K562 (cell line): ENCODE data around the gene CACNA1S. TPM values are rescaled to one million over a fixed set of nuclear protein-coding genes. Genes with fewer than 3 reads are reported as not detected.

Experiments
- ATAC-seq: fragments of 200-7000 bp; cut with Tn5 transposase; 3 replicates; pipeline ENCODE4 v1.9.1; 2020; ENCODE audit warnings: moderate library complexity
- BruUV-seq: library from RNA; stranded (reverse); fragments of 400-500 nt; replicated peaks from 2 replicates; lab custom pipeline; 2021; lab: Mats Ljungman, UMichigan
- CTCF ChIA-PET: fragments of 300-600 bp; formaldehyde crosslinking; extraction: SDS; loops from one replicate; lab custom pipeline; 2021; ENCODE audit warnings: low intra/inter-chr PET ratio; lab: Yijun Ruan, JAX
- POLR2A ChIA-PET: fragments of 300-600, 350-650 bp; sonication (Branson Sonifier 250); formaldehyde crosslinking; extraction: SDS; loops from one replicate; lab custom pipeline; 2021; ENCODE audit warnings: antibody characterized with exemption, inconsistent platforms; lab: Yijun Ruan, JAX
- DNase-seq, 4 experiments: peaks; one replicate each; pipeline versions ENCODE4 v3.0.0 to v3.0.0-alpha.2; 2011 to 2018; ENCODE audit warnings: low spot score in 3 of 4, mixed read lengths in 3 of 4; ENCODE audit errors: extremely low read depth in 1 of 4
- FAIRE-seq: peaks from 2 replicates; lab custom pipeline; 2011; peaks lifted over from hg19 to GRCh38; lab: Jason Lieb, UNC
- H2AFZ ChIP-seq: 2 replicates; pipeline ENCODE4 v1.6.0; 2011; ENCODE audit warnings: low read depth, low read length, control low read depth, inconsistent platforms
- H3K27ac ChIP-seq: fragments of 200-600 bp; 3 replicates; pipeline ENCODE4 v1.8.0; 2011; ENCODE audit warnings: low read depth, mild to moderate bottlenecking, control low read depth, inconsistent platforms, low read length, moderate library complexity, mixed read lengths; ENCODE audit errors: extremely low read depth
- H3K27me3 ChIP-seq, 2 experiments: fragments of 300-600 bp in 1 of 2; 2 replicates in 1 of 2; 3 replicates in 1 of 2; pipeline versions ENCODE4 v1.6.0 to v1.8.0; 2011; ENCODE audit warnings: inconsistent platforms in 2 of 2, low read length in 2 of 2, mild to moderate bottlenecking in 1 of 2, mixed read lengths in 1 of 2, moderate library complexity in 1 of 2; ENCODE audit not compliant: control insufficient read depth in 2 of 2, insufficient read depth in 2 of 2
- H3K36me3 ChIP-seq: fragments of 300-600 bp; 3 replicates; pipeline ENCODE4 v1.8.0; 2011; ENCODE audit warnings: mild to moderate bottlenecking, low read length, inconsistent platforms; ENCODE audit not compliant: control insufficient read depth, insufficient read depth
- H3K4me1 ChIP-seq, 2 experiments: fragments of 200-600 bp in 1 of 2; replicated peaks in 1 of 2; 2 replicates in 1 of 2; 3 replicates in 1 of 2; pipeline versions ENCODE4 v1.5.1 to v1.8.0; 2011; ENCODE audit warnings: inconsistent platforms in 2 of 2, low read length in 2 of 2, mild to moderate bottlenecking in 1 of 2, mixed read lengths in 1 of 2, moderate library complexity in 1 of 2; ENCODE audit not compliant: control insufficient read depth in 2 of 2, insufficient read depth in 2 of 2
- H3K4me2 ChIP-seq: 2 replicates; pipeline ENCODE4 v1.6.1; 2011; ENCODE audit warnings: low read length, control low read depth, inconsistent platforms, mixed read lengths; ENCODE audit not compliant: insufficient read depth
- H3K4me3 ChIP-seq: fragments of 200-600 bp; sonication (generic), shearing (Covaris generic); 2 replicates; pipeline ENCODE4 v1.5.1; 2016; ENCODE audit warnings: control low read depth, inconsistent platforms
- H3K79me2 ChIP-seq: fragments of 200-600 bp; 3 replicates; pipeline ENCODE4 v1.8.0; 2011; ENCODE audit warnings: low read length, inconsistent platforms; ENCODE audit not compliant: control insufficient read depth, insufficient read depth
- H3K9ac ChIP-seq, 2 experiments: 2 replicates each; pipeline versions ENCODE4 v1.6.0 to v1.6.1; 2011; ENCODE audit warnings: low read depth in 2 of 2, low read length in 2 of 2, control low read depth in 1 of 2, inconsistent platforms in 1 of 2, mild to moderate bottlenecking in 1 of 2, mixed read lengths in 1 of 2; ENCODE audit not compliant: insufficient read depth in 1 of 2
- H3K9me1 ChIP-seq: one replicate; pipeline ENCODE4 v1.6.0; 2011; ENCODE audit warnings: inconsistent platforms, mild to moderate bottlenecking, low read length, moderate library complexity; ENCODE audit not compliant: control insufficient read depth, insufficient read depth
- H3K9me3 ChIP-seq: replicated peaks from 2 replicates; pipeline ENCODE4 v1.5.1; 2011; ENCODE audit warnings: low read depth, low read length, inconsistent platforms; ENCODE audit not compliant: control insufficient read depth, insufficient read depth
- H4K20me1 ChIP-seq: replicated peaks from 2 replicates; pipeline ENCODE4 v1.6.1; 2011; ENCODE audit warnings: low read length, inconsistent platforms, mixed read lengths; ENCODE audit not compliant: control insufficient read depth, insufficient read depth
- ESRRB ChIP-seq: fragments of 250-450 bp; sonication (Bioruptor Pico); IDR thresholded peaks from 2 replicates; pipeline ENCODE4 v1.5.0; 2020; ENCODE audit warnings: mild to moderate bottlenecking, moderate library complexity, borderline replicate concordance
- KLF13 ChIP-seq: fragments of 450-650 bp; IDR thresholded peaks from 2 replicates; pipeline ENCODE4 v1.6.1; 2016; ENCODE audit warnings: missing genetic modification characterization, low read depth, mild to moderate bottlenecking, missing compliant biosample characterization, moderate library complexity, borderline replicate concordance
- MTA2 ChIP-seq: fragments of 450-650 bp; IDR thresholded peaks from 2 replicates; pipeline ENCODE4 v1.6.1; 2016; ENCODE audit warnings: low read depth
- MYBL2 ChIP-seq, 2 experiments: fragments of 450-650 bp in 1 of 2; sonication (generic) in 1 of 2; formaldehyde crosslinking in 1 of 2; IDR thresholded peaks; 2 replicates each; pipeline versions ENCODE4 v1.6.1 to v1.8.1; 2017 to 2022; ENCODE audit warnings: borderline replicate concordance in 1 of 2, inconsistent platforms in 1 of 2, low read depth in 1 of 2, mild to moderate bottlenecking in 1 of 2, missing genetic modification reagents in 1 of 2, moderate library complexity in 1 of 2
- NRF1 ChIP-seq, 2 experiments: fragments of 450-650 bp; IDR thresholded peaks in 1 of 2; conservative IDR thresholded peaks in 1 of 2; 2 replicates each; pipeline ENCODE4 v1.6.1; 2014; ENCODE audit warnings: mild to moderate bottlenecking in 2 of 2
- RBFOX2 ChIP-seq: fragments of 200-400 bp; formaldehyde crosslinking; IDR thresholded peaks from 2 replicates; pipeline ENCODE4 v1.6.1; 2017; ENCODE audit warnings: low read depth, mild to moderate bottlenecking, low read length, moderate library complexity
- RCOR1 ChIP-seq, 2 experiments: IDR thresholded peaks; 2 replicates each; pipeline ENCODE4 v1.6.1; 2012; ENCODE audit warnings: low read depth in 2 of 2, low read length in 2 of 2, borderline replicate concordance in 1 of 2, improper control_type of control experiment in 1 of 2
- SMARCC2 ChIP-seq: fragments of 450-650 bp; IDR thresholded peaks from 2 replicates; pipeline ENCODE4 v1.6.1; 2017; ENCODE audit warnings: antibody characterized with exemption, moderate library complexity, mild to moderate bottlenecking, low read depth
- WGBS: fragments of 100-300 bp; shearing (Covaris generic); methylation state at CpG from one replicate; pipeline ENCODE4 v1.1.6; 2016; ENCODE audit warnings: low coverage, mixed read lengths; ENCODE audit not compliant: insufficient coverage; ENCODE audit errors: missing lambda C conversion rate; 5-methylcytosine and 5-hydroxymethylcytosine counted together
- in situ Hi-C: fragments of 300-500 bp; cut with MboI; formaldehyde crosslinking; loops from 4 replicates; pipeline ENCODE4 v1.15.0; 2018; ENCODE audit warnings: inconsistent platforms, mixed read lengths
- intact Hi-C: fragments of 100-400 bp; cut with micrococcal nuclease; formaldehyde crosslinking; loops from 2 replicates; pipeline ENCODE4 v1.14.2; 2022
- polyA plus RNA-seq, 8 experiments: library from polyadenylated mRNA; depleted of rRNA in 4 of 8; stranded (reverse) in 5 of 8; unstranded in 3 of 8; fragments of >200 nt; fragmentation: Nextera tagmentation in 2 of 8; fragmentation: Illumina TruSeq in 1 of 8; extraction: Ambion mirVana in 2 of 8; extraction: Trizol in 1 of 8; gene quantifications; 2 replicates each; pipeline versions ENCODE4 v1.2.1 to v1.2.3, GENCODE V29; 2011 to 2014; ENCODE audit warnings: inconsistent platforms in 1 of 8, missing spikeins in 1 of 8
- total RNA-seq, 7 experiments: library from RNA; depleted of rRNA in 6 of 7; stranded (reverse); fragments of >200 nt in 6 of 7; fragmentation: Illumina TruSeq in 2 of 7; extraction: Trizol in 2 of 7; gene quantifications; 2 replicates each; pipeline versions ENCODE4 v1.2.1 to v1.2.3, GENCODE V29; 2011 to 2021; ENCODE audit warnings: low replicate concordance in 1 of 7

Gene CACNA1S
- total and polyA plus RNA-seq, 9 of the 15 experiments (the other 6 are each of a cell fraction or from before 2014, with no cell fraction given), result not detected

GRCh38 chr1:201146626-201147390 lies 34.6 kb upstream of the CACNA1S start:
- Histone ChIP-seq H3K27me3 (no peaks in the 10 kb centered on the region), H4K20me1 (peaks cover 6% of the 10 kb centered on the region; the same call in 1 of the 2 replicates), H3K4me1 (peaks cover 0 to 4% of the 10 kb centered on the region in 2 experiments; a peak in 3 of 5 replicates), H3K4me3 (no peak overlapping the region), H3K79me2 (no peaks in the 10 kb centered on the region), H3K27ac (no peak overlapping the region), H2AFZ (no peak overlapping the region), H3K4me2 (no peak overlapping the region), H3K36me3 (peaks cover 100% of the 10 kb centered on the region), H3K9me3 (no peaks in the 10 kb centered on the region), H3K9me1 (no peaks in the 10 kb centered on the region), H3K9ac (0 out of 4 replicates have a peak overlapping the region, but pooled peaks of 1 of the 2 experiments have one; percentile 2)
- in situ Hi-C loops (loop anchor here (5.0 kb wide), 1 partner anchor 70 kb away; no protein-coding TSS in a partner anchor), intact Hi-C loops (no loop called here)
- TF ChIP-seq RBFOX2 (peak; percentile 37; the same call in 1 of the 2 replicates), ESRRB (CRISPR knock-in tag) (no peak), KLF13 (tag) (no peak), NRF1 (conservative IDR thresholded peaks at IDR 0.05 in 1 of 2, IDR thresholded peaks at IDR 0.05 in 1 of 2) (no peak), RCOR1 (IDR thresholded peaks at IDR 0.05; ENCODE audit: borderline replicate concordance in 1 of 2, low read depth in 2 of 2, low read length in 2 of 2) (no peak), MYBL2 (IDR thresholded peaks at IDR 0.05; ENCODE audit: low read depth) (no peak), MYBL2 (CRISPR knock-in tag; IDR thresholded peaks at IDR 0.05; ENCODE audit: borderline replicate concordance) (no peak), SMARCC2 (no peak), MTA2 (no peak)
- POLR2A ChIA-PET, result interaction anchor here (0.7 to 1.0 kb wide), 4 partner anchors 11 to 70 kb away, joined by 3 to 5 read pairs (median 4); no protein-coding TSS in a partner anchor
- no peak for ATAC-seq
- WGBS, result 77% methylated on average over 17 of the region's 17 CpGs
- no peak for DNase-seq
- no TSS peak for BruUV-seq
- CTCF ChIA-PET, result no interaction called here
- FAIRE-seq, result no peak
